ENCODE measurements around the gene GSG1. TPM values are rescaled to one million over a fixed set of nuclear protein-coding genes. Genes with fewer than 3 reads are reported as not detected.
A peak's percentile ranks its signal among the peaks of the same experiment; 100 is the strongest.

The GSG1 gene
- total RNA-seq (2021) (0.21 to 0.28 TPM in 2 of 3 replicates, not detected in the other), Bru-seq, nascent RNA (percentile 13 among the genes with signal in this experiment)
- long read RNA-seq, experiment 1, partial matches to known transcripts, result 0 of 1 reads
- long read RNA-seq, experiment 1, other reads (novel, unspliced or antisense), result 1 of 1 reads
- long read RNA-seq, experiment 2, partial matches to known transcripts, result 1 of 1 reads
- long read RNA-seq, experiment 2, other reads (novel, unspliced or antisense), result 0 of 1 reads
- long read RNA-seq, experiment 3, partial matches to known transcripts, result 2 of 2 reads
- long read RNA-seq, experiment 3, other reads (novel, unspliced or antisense), result 0 of 2 reads

GRCh38 chr12:13103391-13104033, at the start of gene GSG1:
Gene GSG1, minus strand, starts transcription at chr12:13103667. Its CDS starts 155 bp downstream, at chr12:13103512.
- Mint-ChIP-seq H3K27me3 (ENCODE audit: low read depth) (peaks cover 3% of the 10 kb centered on the region), H3K4me3 (no peak within 1 kb of the TSS), H3K36me3 (no peaks in the 10 kb centered on the region), H3K4me1 (peaks cover 39% of the 10 kb centered on the region), H3K27ac (peak within 1 kb of the TSS; percentile 72; the same call in 1 of the 2 replicates), H3K9me3 (peaks cover 6% of the 10 kb centered on the region; the same call in 1 of the 2 replicates)
- TF ChIP-seq ZNF671 (CRISPR knock-in tag; IDR thresholded peaks at IDR 0.05) (no peak), FOXP4 (CRISPR knock-in tag; IDR thresholded peaks at IDR 0.05) (no peak), MYBL2 (CRISPR knock-in tag; IDR thresholded peaks at IDR 0.05) (no peak), MXD4 (CRISPR knock-in tag; IDR thresholded peaks at IDR 0.05; ENCODE audit: borderline replicate concordance) (no peak), AR (CRISPR knock-in tag; IDR thresholded peaks at IDR 0.05) (no peak), ATF3 (CRISPR knock-in tag; conservative IDR thresholded peaks at IDR 0.05) (no peak), TEAD4 (CRISPR knock-in tag; IDR thresholded peaks at IDR 0.05) (no peak), AFF4 (CRISPR knock-in tag; IDR thresholded peaks at IDR 0.05; ENCODE audit: borderline replicate concordance) (no peak)
- TF ChIP-seq, protein P1, sequence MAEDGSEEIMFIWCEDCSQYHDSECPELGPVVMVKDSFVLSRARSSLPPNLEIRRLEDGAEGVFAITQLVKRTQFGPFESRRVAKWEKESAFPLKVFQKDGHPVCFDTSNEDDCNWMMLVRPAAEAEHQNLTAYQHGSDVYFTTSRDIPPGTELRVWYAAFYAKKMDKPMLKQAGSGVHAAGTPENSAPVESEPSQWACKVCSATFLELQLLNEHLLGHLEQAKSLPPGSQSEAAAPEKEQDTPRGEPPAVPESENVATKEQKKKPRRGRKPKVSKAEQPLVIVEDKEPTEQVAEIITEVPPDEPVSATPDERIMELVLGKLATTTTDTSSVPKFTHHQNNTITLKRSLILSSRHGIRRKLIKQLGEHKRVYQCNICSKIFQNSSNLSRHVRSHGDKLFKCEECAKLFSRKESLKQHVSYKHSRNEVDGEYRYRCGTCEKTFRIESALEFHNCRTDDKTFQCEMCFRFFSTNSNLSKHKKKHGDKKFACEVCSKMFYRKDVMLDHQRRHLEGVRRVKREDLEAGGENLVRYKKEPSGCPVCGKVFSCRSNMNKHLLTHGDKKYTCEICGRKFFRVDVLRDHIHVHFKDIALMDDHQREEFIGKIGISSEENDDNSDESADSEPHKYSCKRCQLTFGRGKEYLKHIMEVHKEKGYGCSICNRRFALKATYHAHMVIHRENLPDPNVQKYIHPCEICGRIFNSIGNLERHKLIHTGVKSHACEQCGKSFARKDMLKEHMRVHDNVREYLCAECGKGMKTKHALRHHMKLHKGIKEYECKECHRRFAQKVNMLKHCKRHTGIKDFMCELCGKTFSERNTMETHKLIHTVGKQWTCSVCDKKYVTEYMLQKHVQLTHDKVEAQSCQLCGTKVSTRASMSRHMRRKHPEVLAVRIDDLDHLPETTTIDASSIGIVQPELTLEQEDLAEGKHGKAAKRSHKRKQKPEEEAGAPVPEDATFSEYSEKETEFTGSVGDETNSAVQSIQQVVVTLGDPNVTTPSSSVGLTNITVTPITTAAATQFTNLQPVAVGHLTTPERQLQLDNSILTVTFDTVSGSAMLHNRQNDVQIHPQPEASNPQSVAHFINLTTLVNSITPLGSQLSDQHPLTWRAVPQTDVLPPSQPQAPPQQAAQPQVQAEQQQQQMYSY (CRISPR knock-in tag; IDR thresholded peaks at IDR 0.05), result no peak
- no peak for ATAC-seq
- POLR2A ChIA-PET, result no interaction called here
- no peak for DNase-seq (ENCODE audit: low spot score)
- CTCF ChIA-PET, result interaction anchor here (0.8 to 5.8 kb wide), 5 partner anchors 24 to 879 kb away, joined by 3 to 47 read pairs (median 5); no protein-coding TSS in a partner anchor

Measured in WTC11 (cell line).